Ishikawa (cell line): ENCODE results near the gene NR1D2.

Source experiments
- CEBPB ChIP-seq: IDR thresholded peaks from 2 replicates; pipeline ENCODE4 v1.6.1; 2012
- CREB1 ChIP-seq: IDR thresholded peaks from 2 replicates; pipeline ENCODE4 v1.6.1; 2012; ENCODE audit warnings: low read depth
- EGR1 ChIP-seq: IDR thresholded peaks from 2 replicates; pipeline ENCODE4 v1.6.1; 2012
- FOXM1 ChIP-seq: IDR thresholded peaks from 2 replicates; pipeline ENCODE4 v1.6.1; 2012; ENCODE audit warnings: low read depth, borderline replicate concordance
- MAX ChIP-seq: IDR thresholded peaks from 2 replicates; pipeline ENCODE4 v1.6.1; 2012
- NFIC ChIP-seq: IDR thresholded peaks from 2 replicates; pipeline ENCODE4 v1.6.1; 2012
- RAD21 ChIP-seq: IDR thresholded peaks from 2 replicates; pipeline ENCODE4 v1.6.1; 2012; ENCODE audit warnings: low read depth
- REST ChIP-seq: IDR thresholded peaks from 2 replicates; pipeline ENCODE4 v1.6.1; 2012; ENCODE audit warnings: low read depth, mild to moderate bottlenecking
- TAF1 ChIP-seq: IDR thresholded peaks from 2 replicates; pipeline ENCODE4 v1.6.1; 2012; ENCODE audit warnings: low read depth, mild to moderate bottlenecking
- TCF12 ChIP-seq: IDR thresholded peaks from 2 replicates; pipeline ENCODE4 v1.6.1; 2012; ENCODE audit warnings: low read depth
- TEAD4 ChIP-seq: IDR thresholded peaks from 2 replicates; pipeline ENCODE4 v1.6.1; 2012
- ZBTB7A ChIP-seq: IDR thresholded peaks from 2 replicates; pipeline ENCODE4 v1.6.1; 2012; ENCODE audit warnings: low read depth

- TF ChIP-seq CEBPB (no peak), FOXM1 (no peak), RAD21 (no peak), TAF1 (no peak), TCF12 (no peak), REST (no peak), TEAD4 (no peak), EGR1 (no peak), MAX (no peak), NFIC (no peak), CREB1 (no peak), ZBTB7A (no peak)
Measured at GRCh38 chr3:23981136-23981535, 36.0 kb downstream of the NR1D2 start.
